B cell (primary cell): ENCODE measurements around the gene FCGBP. TPM values are rescaled to one million over a fixed set of nuclear protein-coding genes. Genes with fewer than 3 reads are reported as not detected.
A peak's percentile ranks its signal among the peaks of the same experiment; 100 is the strongest.
"Not testable (repeated sequence)": the region's sequence is repeated elsewhere in the genome, so short reads cannot be mapped to it uniquely, and the experiment has no call there.

Experiments used
- ATAC-seq: fragments of 200-7000 bp; cut with Tn5 transposase; one replicate; pipeline ENCODE4 v1.10.0; 2021; ENCODE audit warnings: low read depth, mild to moderate bottlenecking, moderate number of reproducible peaks, moderate library complexity
- CTCF ChIA-PET: fragments of 350-600 bp; sonication (Branson Sonifier 250); formaldehyde crosslinking; loops from one replicate; lab custom pipeline; 2021; ENCODE audit warnings: antibody characterized with exemption, inconsistent platforms; lab: Charles Lee
- POLR2A ChIA-PET: fragments of 350-600 bp; sonication (Branson Sonifier 250); formaldehyde crosslinking; loops from one replicate; lab custom pipeline; 2021; ENCODE audit warnings: antibody characterized with exemption; lab: Charles Lee
- DNase-seq: peaks from one replicate; pipeline ENCODE4 v3.0.0; 2013
- H2AFZ ChIP-seq: 2 replicates; pipeline ENCODE4 v1.6.1; 2012; ENCODE audit warnings: mild to moderate bottlenecking, low read depth, low read length; ENCODE audit not compliant: insufficient read depth, poor library complexity, severe bottlenecking
- H3K27ac ChIP-seq, 2 donors: 1 replicate in 1 of 2; 2 replicates in 1 of 2; pipeline ENCODE4 v1.5.1; 2012 to 2013; ENCODE audit warnings: low read length in 2 of 2, mild to moderate bottlenecking in 2 of 2, moderate library complexity in 1 of 2
- H3K27me3 ChIP-seq, 4 experiments: fragments of 200-600 bp in 1 of 4; sonication (generic) in 1 of 4; replicated peaks in 1 of 4; 1 replicate in 2 of 4; 2 replicates in 2 of 4; pipeline versions ENCODE4 v1.6.1 to v1.7.0; 2013 to 2016; ENCODE audit warnings: low read length in 3 of 4, mild to moderate bottlenecking in 2 of 4, mixed read lengths in 1 of 4, moderate library complexity in 1 of 4; ENCODE audit not compliant: insufficient read depth in 4 of 4, control insufficient read depth in 3 of 4; ENCODE audit errors: control extremely low read depth in 1 of 4
- H3K36me3 ChIP-seq, 2 experiments: replicated peaks in 1 of 2; 1 replicate in 1 of 2; 2 replicates in 1 of 2; pipeline versions ENCODE4 v1.6.1 to v1.7.1; 2013; ENCODE audit warnings: low read length in 1 of 2; ENCODE audit not compliant: insufficient read depth in 2 of 2, control insufficient read depth in 1 of 2; ENCODE audit errors: control extremely low read depth in 1 of 2, extremely low read depth in 1 of 2
- H3K4me1 ChIP-seq, 2 donors: fragments of 200-600 bp in 1 of 2; sonication (generic) in 1 of 2; 1 replicate in 1 of 2; 2 replicates in 1 of 2; pipeline versions ENCODE4 v1.5.1 to v1.6.1; 2013 to 2017; ENCODE audit warnings: low read length in 2 of 2; ENCODE audit not compliant: control insufficient read depth in 2 of 2, insufficient read depth in 2 of 2
- H3K4me2 ChIP-seq: replicated peaks from 2 replicates; pipeline ENCODE3; 2012; ENCODE audit warnings: mild to moderate bottlenecking, low read depth, low read length; ENCODE audit not compliant: poor library complexity, severe bottlenecking
- H3K4me3 ChIP-seq, 5 experiments: fragments of 200-600 bp in 1 of 5; sonication (generic) in 1 of 5; 1 replicate in 3 of 5; 2 replicates in 2 of 5; pipeline versions ENCODE4 v1.5.1 to v1.7.0; 2011 to 2016; ENCODE audit warnings: low read length in 4 of 5, mild to moderate bottlenecking in 4 of 5, low read depth in 2 of 5, control low read depth in 1 of 5, moderate library complexity in 1 of 5; ENCODE audit not compliant: insufficient read depth in 1 of 5; ENCODE audit errors: control extremely low read depth in 1 of 5, extremely low read depth in 1 of 5
- H3K79me2 ChIP-seq: fragments of 200-600 bp; sonication (generic); one replicate; pipeline ENCODE4 v1.6.0; 2016; ENCODE audit warnings: low read length; ENCODE audit not compliant: control insufficient read depth, insufficient read depth
- H3K9ac ChIP-seq: fragments of 200-600 bp; sonication (generic); 2 replicates; pipeline ENCODE4 v1.6.1; 2017; ENCODE audit warnings: mild to moderate bottlenecking, low read length, moderate library complexity
- H3K9me3 ChIP-seq, 3 donors: one replicate each; pipeline versions ENCODE4 v1.6.1 to v1.7.1; 2013; ENCODE audit warnings: low read length in 2 of 3; ENCODE audit not compliant: control insufficient read depth in 2 of 3, insufficient read depth in 1 of 3; ENCODE audit errors: control extremely low read depth in 1 of 3
- H4K20me1 ChIP-seq: 2 replicates; pipeline ENCODE4 v1.6.0; 2012; ENCODE audit warnings: mild to moderate bottlenecking, low read length; ENCODE audit not compliant: insufficient read depth, control insufficient read depth, poor library complexity, severe bottlenecking
- H3K27ac Mint-ChIP-seq: one replicate; pipeline ENCODE4 v1.8.0; 2021; ENCODE audit warnings: mixed read lengths
- H3K27me3 Mint-ChIP-seq: one replicate; pipeline ENCODE4 v1.8.0; 2021; ENCODE audit warnings: mixed read lengths
- H3K4me1 Mint-ChIP-seq: one replicate; pipeline ENCODE4 v1.8.0; 2021; ENCODE audit warnings: mixed read lengths
- H3K4me3 Mint-ChIP-seq: one replicate; pipeline ENCODE4 v1.8.0; 2021; ENCODE audit warnings: mixed read lengths
- H3K9me3 Mint-ChIP-seq: one replicate; pipeline ENCODE4 v1.8.0; 2022; ENCODE audit warnings: mixed read lengths; ENCODE audit not compliant: insufficient read depth
- WGBS: methylation state at CpG from one replicate; pipeline ENCODE4 v1.1.5; 2013; ENCODE audit warnings: missing lambda C conversion rate; ENCODE audit not compliant: insufficient coverage; 5-methylcytosine and 5-hydroxymethylcytosine counted together
- intact Hi-C: fragments of 100-400 bp; cut with micrococcal nuclease; formaldehyde crosslinking; loops from one replicate; pipeline ENCODE4 v1.10.0; 2022
- polyA plus RNA-seq: library from polyadenylated mRNA; depleted of rRNA; stranded (reverse); fragments of >200 nt; gene quantifications from 2 replicates; pipeline ENCODE4 v1.2.3, GENCODE V29; 2012
- total RNA-seq, 2 donors: library from RNA; stranded (reverse); fragments of 120-200 nt in 1 of 2; gene quantifications; 1 replicate in 1 of 2; 2 replicates in 1 of 2; pipeline versions ENCODE4 v1.2.3 to v1.2.4, GENCODE V29; 2013 to 2022

Gene FCGBP
- total and polyA plus RNA-seq, 2 donors (not counting 1 experiment from before 2014, with no cell fraction given) = 5.7 to 22.9 TPM

- H3K9ac ChIP-seq, H3K27ac ChIP-seq, H3K36me3 ChIP-seq, intact Hi-C loops, H3K9me3 Mint-ChIP-seq, H3K27me3 ChIP-seq, CTCF ChIA-PET, H3K27ac Mint-ChIP-seq, ATAC-seq, H3K79me2 ChIP-seq, DNase-seq, H2AFZ ChIP-seq, H3K4me2 ChIP-seq, POLR2A ChIA-PET, H3K4me3 ChIP-seq, H4K20me1 ChIP-seq, H3K4me3 Mint-ChIP-seq, H3K4me1 Mint-ChIP-seq, H3K9me3 ChIP-seq, H3K4me1 ChIP-seq, H3K27me3 Mint-ChIP-seq: not testable (repeated sequence)
- WGBS = no CpG with 5 or more reads among the region's 15 CpGs
Observed at GRCh38 chr19:39902326-39902725, 32.1 kb downstream of the FCGBP start.

- H3K4me1 Mint-ChIP-seq, H3K27ac ChIP-seq, H3K27me3 ChIP-seq, H3K9me3 ChIP-seq, intact Hi-C loops, DNase-seq, H3K4me2 ChIP-seq, POLR2A ChIA-PET, H2AFZ ChIP-seq, H3K36me3 ChIP-seq, H3K4me1 ChIP-seq, ATAC-seq, H3K9me3 Mint-ChIP-seq, H3K9ac ChIP-seq, H4K20me1 ChIP-seq, H3K27ac Mint-ChIP-seq, H3K79me2 ChIP-seq, H3K4me3 ChIP-seq, H3K27me3 Mint-ChIP-seq, CTCF ChIA-PET, H3K4me3 Mint-ChIP-seq: not testable (repeated sequence)
- WGBS = no CpG with 5 or more reads among the region's 7 CpGs
Observed at GRCh38 chr19:39901681-39902080, 32.8 kb downstream of the FCGBP start.

DNA sequence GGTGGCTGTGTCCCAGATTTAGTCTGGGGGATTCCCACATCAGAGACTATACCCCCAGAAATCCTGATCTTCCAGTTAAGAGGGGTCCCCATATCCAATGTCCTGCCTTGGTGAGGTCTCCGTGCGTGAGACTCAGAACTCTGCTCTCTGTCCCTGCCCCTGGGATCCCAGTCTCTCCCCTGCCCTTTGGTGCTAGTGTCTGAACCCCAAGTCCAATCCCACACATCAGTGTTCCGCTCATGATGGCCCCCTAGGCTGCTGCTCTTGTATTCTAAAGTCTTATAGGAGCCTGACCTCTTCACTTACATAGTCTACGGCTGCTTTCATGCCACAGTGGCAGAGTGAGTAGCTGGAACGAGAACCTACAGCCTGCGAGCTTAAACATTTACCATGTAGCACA lies 35.6 kb downstream of the FCGBP start:
- ATAC-seq, H3K4me3 ChIP-seq, H3K9ac ChIP-seq, H3K9me3 ChIP-seq, H3K27me3 ChIP-seq, H3K4me3 Mint-ChIP-seq, H2AFZ ChIP-seq, H3K4me2 ChIP-seq, intact Hi-C loops, H3K27ac ChIP-seq, H3K36me3 ChIP-seq, H3K9me3 Mint-ChIP-seq, H4K20me1 ChIP-seq, POLR2A ChIA-PET, H3K27me3 Mint-ChIP-seq, H3K4me1 Mint-ChIP-seq, H3K27ac Mint-ChIP-seq, H3K79me2 ChIP-seq, H3K4me1 ChIP-seq, DNase-seq: not testable (repeated sequence)
- CTCF ChIA-PET = interaction anchor here (0.6 kb wide), 1 partner anchor 265 kb away, joined by 5 read pairs; no protein-coding TSS in a partner anchor
- no CpG with 5 or more reads among the region's 6 CpGs for WGBS

DNA sequence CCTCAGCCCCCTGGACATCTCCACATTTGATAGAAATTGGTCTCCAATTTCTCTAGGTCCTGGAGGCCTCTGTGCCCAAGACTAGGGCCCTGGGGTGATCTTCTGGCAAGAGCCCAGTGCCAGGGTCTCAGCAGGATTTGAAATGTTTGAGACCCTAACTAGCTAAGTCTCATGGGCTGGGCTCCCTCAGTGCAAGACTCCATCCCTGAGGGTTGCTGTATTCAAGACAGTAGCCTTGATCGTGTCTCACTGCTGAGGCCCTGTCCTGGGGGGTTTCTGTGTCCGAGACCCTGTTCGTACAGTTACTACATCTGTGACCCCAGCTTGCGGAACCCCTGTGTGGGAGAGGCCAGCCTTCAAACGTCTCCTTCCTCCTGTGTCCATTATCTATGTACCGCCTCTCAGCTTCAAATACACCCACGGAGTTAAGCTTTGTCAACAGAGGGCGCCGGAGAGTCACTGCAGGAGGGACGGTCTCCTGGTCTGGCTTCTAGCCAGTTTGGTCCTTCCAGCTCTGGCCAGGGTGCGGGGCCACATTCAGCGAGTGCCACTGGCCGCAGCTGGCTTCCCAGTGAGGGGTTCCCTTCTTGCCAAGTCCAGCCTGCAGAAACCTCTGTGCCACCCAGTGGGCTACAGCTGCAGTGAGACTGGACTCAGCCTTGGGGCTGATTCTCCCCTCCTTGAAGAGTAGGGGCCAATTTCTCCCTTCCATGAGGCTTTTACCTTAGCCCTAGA lies 36.8 kb downstream of the FCGBP start:
- H3K4me3 ChIP-seq, intact Hi-C loops, H3K36me3 ChIP-seq, H3K4me3 Mint-ChIP-seq, H3K27ac Mint-ChIP-seq, H3K4me1 Mint-ChIP-seq, H3K27me3 ChIP-seq, H3K9me3 ChIP-seq, H3K4me1 ChIP-seq, POLR2A ChIA-PET, H4K20me1 ChIP-seq, H3K79me2 ChIP-seq, H3K4me2 ChIP-seq, H3K9ac ChIP-seq, H2AFZ ChIP-seq, H3K27ac ChIP-seq, H3K9me3 Mint-ChIP-seq, H3K27me3 Mint-ChIP-seq: not testable (repeated sequence)
- 7% methylated on average over 3 of the region's 13 CpGs for WGBS
- CTCF ChIA-PET = interaction anchor here (0.8 kb wide), 1 partner anchor 73 kb away, joined by 4 read pairs; the partner anchor contains the start of gene PSMC4
- ATAC-seq (peak; percentile 80), DNase-seq (peak; percentile 74)
